Heart right ventricle (tissue), 16 donors: ENCODE data around the gene KDM1A. TPM values are rescaled to one million over a fixed set of nuclear protein-coding genes. Genes with fewer than 3 reads are reported as not detected.

Source experiments
- ATAC-seq, 8 donors: fragments of 200-7000 bp; cut with Tn5 transposase; one replicate each; pipeline ENCODE4 v1.9.1; 2020; ENCODE audit warnings: mild to moderate bottlenecking in 8 of 8, moderate library complexity in 8 of 8, moderate number of reproducible peaks in 1 of 8
- DNase-seq, 2 donors: peaks; one replicate each; pipeline ENCODE4 v3.0.0-alpha.2; 2020
- H3K27ac ChIP-seq, 10 donors: fragments of 200-600 bp; sonication (generic) in 2 of 10; one replicate each; pipeline versions ENCODE4 v1.5.0 to v1.8.0; 2020 to 2022; ENCODE audit warnings: mild to moderate bottlenecking in 3 of 10
- H3K27me3 ChIP-seq, 7 donors: fragments of 200-600 bp; one replicate each; pipeline ENCODE4 v1.8.0; 2021 to 2022; ENCODE audit warnings: mild to moderate bottlenecking in 2 of 7
- H3K36me3 ChIP-seq, 9 donors: fragments of 200-600 bp; sonication (generic) in 1 of 9; one replicate each; pipeline versions ENCODE4 v1.5.0 to v1.8.0; 2020 to 2022; ENCODE audit warnings: mild to moderate bottlenecking in 2 of 9
- H3K4me1 ChIP-seq, 9 donors: fragments of 200-600 bp; sonication (generic) in 1 of 9; one replicate each; pipeline versions ENCODE4 v1.5.0 to v1.8.0; 2020 to 2022; ENCODE audit warnings: mild to moderate bottlenecking in 4 of 9
- H3K4me3 ChIP-seq, 10 donors: fragments of 200-600 bp; sonication (generic) in 2 of 10; one replicate each; pipeline versions ENCODE4 v1.5.0 to v1.8.0; 2020 to 2022; ENCODE audit warnings: mild to moderate bottlenecking in 7 of 10, moderate library complexity in 2 of 10
- H3K9me3 ChIP-seq, 11 donors: fragments of 200-600 bp in 10 of 11; sonication (generic) in 2 of 11; one replicate each; pipeline versions ENCODE4 v1.5.0 to v1.8.0; 2013 to 2022; ENCODE audit warnings: mild to moderate bottlenecking in 2 of 11, control low read depth in 1 of 11, moderate library complexity in 1 of 11
- WGBS, 2 donors: extraction: QIAGEN DNeasy Blood & Tissue Kit; methylation state at CpG; one replicate each; pipeline ENCODE4 v1.1.7; 2013; ENCODE audit warnings: inconsistent platforms in 1 of 2; 5-methylcytosine and 5-hydroxymethylcytosine counted together
- intact Hi-C, 10 donors: fragments of 100-400 bp; cut with DNase I; formaldehyde crosslinking; loops; one replicate each; pipeline versions ENCODE4 v1.11.1 to v1.14.2; 2022
- polyA plus RNA-seq, 2 donors: library from polyadenylated mRNA; stranded (reverse); fragments of 200-250 nt; gene quantifications; one replicate each; pipeline ENCODE4 v1.2.3, GENCODE V29; 2013
- total RNA-seq, 10 donors: library from RNA; stranded (reverse); fragmentation: NEBNext Ultra II Directional in 3 of 10; extraction: Animal tissue kit (Norgen Biotek cat#: 25700) in 3 of 10; gene quantifications; one replicate each; pipeline versions ENCODE4 v1.2.1 to v1.2.4, GENCODE V29; 2021 to 2023
- TF ChIP-seq, protein P1 (sequence below), 9 donors: fragments of 200-600 bp; sonication (generic) in 2 of 9; IDR thresholded peaks; one replicate each; pipeline versions ENCODE4 v1.5.0 to v1.8.0; 2021 to 2022; ENCODE audit warnings: antibody characterized with exemption in 9 of 9, mild to moderate bottlenecking in 5 of 9, moderate library complexity in 1 of 9
- donor health status: Arrhythmogenic right ventricular cardiomyopathy.
- donor health status: ischemic (EF 13 %, LVEDD 7.1; RV severe dilation, severe dysfunction).
- donor health status: healthy with polysubstance abuse.
- donor health status: DM: no; HTN: yes; CAD: no.
- donor health status: DM: no; HTN: no; CAD: no.
- donor health status: ischemic (EF 25% LVEDD 6.9; RV normal size, moderate dysfunction).
- donor health status: ischemic (EF 25% LVEDD 5.7; RV mildly dilated, moderate dysfunction).
- donor health status: healthy.
- donor health status: DM: yes; HTN: yes; CAD: no.
- donor health status: Ischemic cardiomyopathy.
- donor health status: ischemic (EF 35%, LVEDD 5.7; RV mildly dilated, moderate dysfunction).
- donor health status: nonischemic (EF 11% LVEDD 7.7; RV severe dilation, severe dysfunction).
- donor health status: DM: yes; HTN: yes; CAD: no.
- donor health status: PGD.
- donor health status: ischemic (EF 29% LVEDD 5.4; RV normal size, mild dysfunction).
- donor health status: nonischemic (EF 23%, LVEDD 6.1; RV moderate dilation, normal function).

The KDM1A gene
- total and polyA plus RNA-seq, 12 donors = 12.4 to 35.0 (median 27.3) TPM

DNA sequence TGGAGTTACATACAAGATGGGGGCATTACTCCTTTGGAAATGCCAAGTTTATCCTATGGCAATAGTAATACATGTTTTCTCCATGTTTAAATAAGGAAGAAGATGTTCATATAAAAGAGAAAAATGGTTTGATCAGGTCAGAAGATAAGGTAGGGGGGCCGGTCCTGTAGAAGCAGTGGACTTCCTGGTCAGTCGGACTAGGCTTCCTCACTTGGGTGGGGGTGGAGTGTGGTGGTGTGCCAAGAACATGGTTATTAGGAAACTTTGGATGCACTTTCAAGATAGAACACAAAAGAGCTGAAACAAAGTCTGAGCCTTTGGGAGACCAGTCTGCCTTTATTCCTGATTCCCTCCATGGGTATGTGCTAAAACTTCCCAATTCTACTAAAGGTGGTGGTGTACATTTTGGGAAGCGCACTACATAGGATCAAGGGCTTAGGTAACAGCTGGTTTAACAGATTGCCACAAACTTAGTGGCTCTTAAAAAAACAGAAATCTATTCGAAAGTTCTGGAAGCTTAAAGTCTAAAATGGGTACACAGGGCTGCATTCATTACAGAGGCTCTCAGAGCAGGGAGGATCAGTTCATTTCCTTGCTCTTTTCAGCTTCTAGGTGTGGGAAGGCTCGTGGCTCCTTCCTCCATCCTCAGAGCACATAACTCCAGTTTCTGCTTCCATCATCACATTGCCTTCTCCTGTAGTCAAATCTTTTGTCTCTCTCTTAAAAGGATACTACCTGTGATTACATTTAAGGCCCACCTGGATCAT is 64.6 kb downstream of the KDM1A start:
- 63 to 66% methylated on average over 5 of the region's 5 CpGs for WGBS, 2 donors
- peaks cover 0 to 21% (median 12%) of the 10 kb centered on the region in 9 donors for H3K4me1 ChIP-seq
- intact Hi-C loops = loop anchor here in 1 of 10 donors (10.0 kb wide), 1 partner anchor 181 kb away; no protein-coding TSS in a partner anchor
- TF ChIP-seq, protein P1, sequence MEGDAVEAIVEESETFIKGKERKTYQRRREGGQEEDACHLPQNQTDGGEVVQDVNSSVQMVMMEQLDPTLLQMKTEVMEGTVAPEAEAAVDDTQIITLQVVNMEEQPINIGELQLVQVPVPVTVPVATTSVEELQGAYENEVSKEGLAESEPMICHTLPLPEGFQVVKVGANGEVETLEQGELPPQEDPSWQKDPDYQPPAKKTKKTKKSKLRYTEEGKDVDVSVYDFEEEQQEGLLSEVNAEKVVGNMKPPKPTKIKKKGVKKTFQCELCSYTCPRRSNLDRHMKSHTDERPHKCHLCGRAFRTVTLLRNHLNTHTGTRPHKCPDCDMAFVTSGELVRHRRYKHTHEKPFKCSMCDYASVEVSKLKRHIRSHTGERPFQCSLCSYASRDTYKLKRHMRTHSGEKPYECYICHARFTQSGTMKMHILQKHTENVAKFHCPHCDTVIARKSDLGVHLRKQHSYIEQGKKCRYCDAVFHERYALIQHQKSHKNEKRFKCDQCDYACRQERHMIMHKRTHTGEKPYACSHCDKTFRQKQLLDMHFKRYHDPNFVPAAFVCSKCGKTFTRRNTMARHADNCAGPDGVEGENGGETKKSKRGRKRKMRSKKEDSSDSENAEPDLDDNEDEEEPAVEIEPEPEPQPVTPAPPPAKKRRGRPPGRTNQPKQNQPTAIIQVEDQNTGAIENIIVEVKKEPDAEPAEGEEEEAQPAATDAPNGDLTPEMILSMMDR (IDR thresholded peaks at IDR 0.05) = no peak
- peaks cover 0 to 100% (median 65%) of the 10 kb centered on the region in 9 donors for H3K36me3 ChIP-seq
- H3K9me3 ChIP-seq = no peaks in the 10 kb centered on the region
- peak overlapping the region in 2 of 10 donors; percentile 9 to 26 for H3K27ac ChIP-seq
- H3K4me3 ChIP-seq = no peak overlapping the region
- no peaks in the 10 kb centered on the region for H3K27me3 ChIP-seq
- DNase-seq (peak; percentile 25 to 36), ATAC-seq (peak; percentile 54 to 78 (median 64))

DNA sequence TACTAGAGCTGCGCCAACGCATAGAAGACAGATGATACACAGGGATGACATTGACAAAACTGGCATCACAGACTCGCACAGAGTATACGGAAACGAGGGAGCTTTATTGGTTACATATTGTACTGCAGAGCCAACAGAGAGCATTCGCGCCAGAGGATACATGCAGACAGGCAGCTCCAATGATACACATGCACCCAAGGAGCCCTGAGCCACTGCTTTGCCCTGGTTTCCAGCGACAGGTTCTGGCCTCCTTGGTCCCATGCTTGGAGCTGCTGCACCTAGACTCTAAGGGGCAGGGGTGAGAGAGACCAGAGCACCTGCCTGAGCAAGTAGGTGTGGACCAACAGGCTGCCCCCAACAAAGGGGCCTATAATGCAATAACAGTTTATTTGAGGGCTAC is 65.6 kb downstream of the KDM1A start:
- no peak for ATAC-seq
- H3K27ac ChIP-seq = no peak overlapping the region
- WGBS, 2 donors = 96% methylated on average over 8 of the region's 8 CpGs
- no peaks in the 10 kb centered on the region for H3K27me3 ChIP-seq
- TF ChIP-seq, protein P1 (IDR thresholded peaks at IDR 0.05) = no peak
- H3K36me3 ChIP-seq = peaks cover 0 to 99% (median 61%) of the 10 kb centered on the region in 9 donors
- no peak overlapping the region for H3K4me3 ChIP-seq
- H3K9me3 ChIP-seq = no peaks in the 10 kb centered on the region
- intact Hi-C loops = loop anchor here in 1 of 10 donors (10.0 kb wide), 1 partner anchor 180 kb away; no protein-coding TSS in a partner anchor
- H3K4me1 ChIP-seq = peaks cover 0 to 21% (median 12%) of the 10 kb centered on the region in 9 donors
- DNase-seq = no peak

DNA sequence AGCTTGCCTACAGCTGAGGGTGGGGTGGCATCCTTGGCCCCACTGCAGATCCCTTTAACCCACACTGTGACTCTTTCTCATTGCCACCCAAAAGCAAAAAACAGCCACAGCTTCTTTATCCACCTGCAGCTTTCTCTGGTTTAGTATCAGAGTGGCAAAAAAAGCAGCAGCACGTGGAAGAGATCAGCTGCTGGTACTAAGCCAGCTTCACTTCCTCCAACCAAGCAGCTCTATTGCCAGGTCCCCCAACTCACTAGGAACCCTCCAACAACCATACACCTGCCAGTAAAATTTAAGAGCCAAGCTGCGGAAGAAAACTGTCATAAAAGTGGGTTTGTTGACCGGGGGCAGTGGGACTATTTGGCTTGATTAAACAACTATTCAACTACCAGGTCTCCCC is 66.4 kb downstream of the KDM1A start:
- intact Hi-C loops = loop anchor here in 1 of 10 donors (10.0 kb wide), 1 partner anchor 179 kb away; no protein-coding TSS in a partner anchor
- Histone ChIP-seq H3K4me3 (no peak overlapping the region), H3K9me3 (no peaks in the 10 kb centered on the region), H3K36me3 (peaks cover 0 to 99% (median 61%) of the 10 kb centered on the region in 9 donors), H3K27ac (no peak overlapping the region), H3K27me3 (no peaks in the 10 kb centered on the region), H3K4me1 (peaks cover 0 to 21% (median 12%) of the 10 kb centered on the region in 9 donors)
- WGBS, 2 donors = 67 to 74% methylated on average over 3 of the region's 3 CpGs
- TF ChIP-seq, protein P1 (IDR thresholded peaks at IDR 0.05) = no peak
- DNase-seq (no peak), ATAC-seq (no peak)

DNA sequence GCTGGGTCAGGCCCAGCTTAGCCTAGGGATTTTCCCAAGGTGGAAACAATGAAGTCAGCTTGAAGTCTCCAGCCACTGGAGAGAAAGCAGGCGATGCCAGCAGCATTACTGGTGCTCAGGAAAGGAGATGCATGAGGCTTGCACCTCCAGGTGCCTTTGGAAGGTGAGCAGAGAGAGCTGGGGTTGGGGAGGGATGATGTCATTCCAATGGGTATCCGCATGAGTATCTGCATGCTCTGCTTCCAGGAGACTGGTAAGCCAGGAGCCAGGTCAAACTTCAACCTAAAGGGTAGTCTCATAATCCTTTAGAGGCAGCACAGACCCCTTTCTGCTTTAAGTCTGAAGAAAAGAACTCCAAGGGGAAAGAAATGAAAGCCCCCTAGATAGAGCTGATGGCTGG is 68.8 kb downstream of the KDM1A start:
- ATAC-seq (no peak), DNase-seq (no peak)
- Histone ChIP-seq H3K4me3 (no peak overlapping the region), H3K9me3 (no peaks in the 10 kb centered on the region), H3K4me1 (peaks cover 0 to 21% (median 12%) of the 10 kb centered on the region in 9 donors), H3K27me3 (no peaks in the 10 kb centered on the region), H3K36me3 (peaks cover 0 to 99% (median 64%) of the 10 kb centered on the region in 9 donors), H3K27ac (no peak overlapping the region)
- TF ChIP-seq, protein P1 (IDR thresholded peaks at IDR 0.05) = no peak
- 90 to 97% methylated on average over 2 of the region's 2 CpGs for WGBS, 2 donors
- intact Hi-C loops = loop anchor here in 1 of 10 donors (10.0 kb wide), 1 partner anchor 177 kb away; no protein-coding TSS in a partner anchor
